Renal cortex interstitium (tissue), 11 donors: Measurements from ENCODE around the gene HMCES. TPM values are rescaled to one million over a fixed set of nuclear protein-coding genes. Genes with fewer than 3 reads are reported as not detected.
A peak's percentile ranks its signal among the peaks of the same experiment; 100 is the strongest.

Experiments
- DNase-seq, 11 donors: peaks; one replicate each; pipeline ENCODE4 v3.0.0-alpha.2; 2013; ENCODE audit warnings: low read depth in 9 of 11, low spot score in 4 of 11; ENCODE audit errors: extremely low read depth in 1 of 11
- polyA plus RNA-seq, 3 donors: library from polyadenylated mRNA; unstranded; fragments of 120-200 nt; gene quantifications; one replicate each; pipeline ENCODE4 v1.2.1, GENCODE V29; 2013; ENCODE audit not compliant: insufficient read length in 3 of 3

HMCES gene
- polyA plus RNA-seq, 3 donors = 47.0 to 56.5 (median 55.9) TPM

- no peak for DNase-seq
Measured at GRCh38 chr3:129280183-129280582, 1.5 kb downstream of the HMCES start.

- no peak for DNase-seq
Measured at GRCh38 chr3:129281726-129282125, 3.1 kb downstream of the HMCES start.

GRCh38 chr3:129282727-129283327, 4.2 kb downstream of the HMCES start:
- no peak for DNase-seq

- no peak for DNase-seq
Measured at GRCh38 chr3:129286081-129286480, 7.4 kb downstream of the HMCES start.

GRCh38 chr3:129288446-129288845, 9.8 kb downstream of the HMCES start:
- DNase-seq = no peak

GRCh38 chr3:129289201-129289921, 10.7 kb downstream of the HMCES start:
- no peak for DNase-seq

- no peak for DNase-seq
Measured at GRCh38 chr3:129291236-129291886, 12.7 kb downstream of the HMCES start.

GRCh38 chr3:129295286-129295685, 16.6 kb downstream of the HMCES start:
- DNase-seq = no peak

- no peak for DNase-seq
Measured at GRCh38 chr3:129304146-129304961, 25.7 kb downstream of the HMCES start.

GRCh38 chr3:129304962-129305222, 26.2 kb downstream of the HMCES start:
- DNase-seq = no peak

GRCh38 chr3:129305592-129306091, 27.0 kb downstream of the HMCES start:
- peak in 9 of 11 donors; percentile 58 to 83 (median 71) for DNase-seq

- no peak for DNase-seq
Measured at GRCh38 chr3:129308636-129309035, 30.0 kb downstream of the HMCES start.

- DNase-seq = no peak
Measured at GRCh38 chr3:129310111-129311011, 31.7 kb downstream of the HMCES start.

GRCh38 chr3:129311054-129311902, 32.6 kb downstream of the HMCES start:
- no peak for DNase-seq

GRCh38 chr3:129312021-129312639, 33.5 kb downstream of the HMCES start:
- no peak for DNase-seq

GRCh38 chr3:129312671-129313414, 34.2 kb downstream of the HMCES start:
- no peak for DNase-seq

GRCh38 chr3:129313415-129313664, 34.7 kb downstream of the HMCES start:
- no peak for DNase-seq
